Measurements from ENCODE around the gene CD101. TPM values are rescaled to one million over a fixed set of nuclear protein-coding genes. Genes with fewer than 3 reads are reported as not detected.

Gene CD101
- total RNA-seq, 1 experiment from 2014 or later, result 1.8 TPM

DNA sequence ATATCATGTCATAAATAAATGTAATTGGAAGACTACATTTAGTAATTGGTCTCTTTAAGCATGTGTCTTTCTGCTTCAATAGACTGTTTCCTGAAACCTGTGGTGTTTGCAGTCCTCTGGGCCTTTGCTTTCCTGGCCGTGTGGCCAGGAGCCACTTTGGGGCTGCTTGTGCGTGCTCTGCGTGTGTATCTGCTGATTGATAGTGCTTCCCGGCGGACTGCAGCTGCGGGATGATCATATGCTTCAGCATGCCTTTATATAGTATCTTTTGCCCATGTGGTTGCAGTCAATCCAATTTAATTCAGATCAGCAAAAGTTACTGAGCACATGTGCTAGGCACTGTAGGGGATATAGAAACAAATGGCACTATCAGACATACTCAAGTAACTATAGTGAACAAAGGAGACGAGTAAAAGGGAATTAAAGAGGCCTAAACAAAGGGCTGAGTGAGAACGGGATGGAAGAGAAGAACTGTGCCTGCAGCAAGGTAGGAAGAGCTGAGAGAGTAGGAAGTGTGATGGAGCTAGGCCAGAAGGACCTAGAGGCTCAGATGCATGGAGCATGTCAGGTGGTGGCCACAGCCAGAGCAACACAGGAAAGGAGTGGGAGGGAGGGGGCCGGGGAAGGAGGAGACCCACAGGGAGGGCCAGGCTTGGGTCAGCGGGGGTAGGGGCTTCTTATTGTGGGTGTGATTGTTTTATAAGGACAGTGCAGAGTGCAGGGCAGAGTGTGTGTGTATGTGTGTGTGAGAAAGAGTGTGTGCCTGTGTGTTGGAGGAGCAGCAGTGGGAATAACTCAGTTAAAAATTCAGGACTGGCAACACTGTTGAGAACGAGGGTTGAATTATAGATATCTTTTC, 31.4 kb downstream of the CD101 start:
- Mint-ChIP-seq H3K4me1 (peaks cover 11 to 25% of the 10 kb centered on the region in 2 experiments), H3K36me3 (ENCODE audit: insufficient read depth in 1 of 3, low read depth in 3 of 3) (no peaks in the 10 kb centered on the region), H3K4me3 (no peak overlapping the region), H3K27ac (no peak overlapping the region), H3K27me3 (ENCODE audit: low read depth) (no peaks in the 10 kb centered on the region), H3K9me3 (peaks cover 0 to 2% of the 10 kb centered on the region in 2 experiments; a peak in 1 of 5 replicates)
- Histone ChIP-seq H3K4me2 (ENCODE audit: insufficient read depth, insufficient read length, low read length) (no peak overlapping the region), H2BK5ac (ENCODE audit: insufficient read length, low read length) (no peak overlapping the region), H2BK12ac (ENCODE audit: insufficient read length, low read depth, low read length) (no peak overlapping the region), H3K79me1 (ENCODE audit: insufficient read depth, low read depth, low read length, poor library complexity, severe bottlenecking) (no peaks in the 10 kb centered on the region), H3K9me3 (ENCODE audit: control insufficient read depth, low read depth, low read length) (no peaks in the 10 kb centered on the region), H3K56ac (ENCODE audit: insufficient read length, low read depth, low read length) (no peak overlapping the region), H2BK15ac (ENCODE audit: low read depth, low read length) (no peak overlapping the region), H3K4me1 (ENCODE audit: insufficient read depth, low read length) (no peaks in the 10 kb centered on the region; the same call in 1 of the 2 replicates), H4K20me1 (ENCODE audit: control insufficient read depth, insufficient read depth, insufficient read length) (no peaks in the 10 kb centered on the region), H2BK20ac (ENCODE audit: low read depth, low read length, poor library complexity, severe bottlenecking) (no peak overlapping the region), H2BK120ac (ENCODE audit: low read depth, low read length, poor library complexity, severe bottlenecking) (no peak overlapping the region), H3K18ac (ENCODE audit: insufficient read length, low read depth, low read length) (no peak overlapping the region), H4K91ac (ENCODE audit: insufficient read length, low read depth, low read length) (no peak overlapping the region), H3K4ac (ENCODE audit: low read depth, low read length) (no peak overlapping the region), H3K79me2 (ENCODE audit: insufficient read depth, low read length) (no peaks in the 10 kb centered on the region), H3K27me3 (ENCODE audit: insufficient read depth, low read length) (no peaks in the 10 kb centered on the region), H3K23me2 (ENCODE audit: insufficient read length, low read depth, low read length, poor library complexity, severe bottlenecking) (no peaks in the 10 kb centered on the region), H4K5ac (ENCODE audit: insufficient read length, low read depth, low read length) (no peak overlapping the region), H3K14ac (ENCODE audit: insufficient read depth, low read length) (no peak overlapping the region; the same call in 1 of the 2 replicates), H3K9ac (ENCODE audit: extremely low read depth, insufficient read length, low read length) (no peak overlapping the region), H4K8ac (replicated peaks; ENCODE audit: insufficient read length, low read depth, low read length) (no peak overlapping the region), H3K27ac (ENCODE audit: insufficient read length, low read depth, low read length) (no peak overlapping the region), H3T11ph (ENCODE audit: low read length) (no peak overlapping the region), H2AK5ac (ENCODE audit: insufficient read length, low read length) (no peak overlapping the region), H2AFZ (ENCODE audit: low read length) (no peak overlapping the region), H3K23ac (ENCODE audit: insufficient read length, low read depth, low read length) (no peak overlapping the region)
- no CpG with 5 or more reads among the region's 11 CpGs for WGBS (ENCODE audit: extremely low coverage, insufficient read length, low lambda C conversion rate)
- TF ChIP-seq, protein P1, sequence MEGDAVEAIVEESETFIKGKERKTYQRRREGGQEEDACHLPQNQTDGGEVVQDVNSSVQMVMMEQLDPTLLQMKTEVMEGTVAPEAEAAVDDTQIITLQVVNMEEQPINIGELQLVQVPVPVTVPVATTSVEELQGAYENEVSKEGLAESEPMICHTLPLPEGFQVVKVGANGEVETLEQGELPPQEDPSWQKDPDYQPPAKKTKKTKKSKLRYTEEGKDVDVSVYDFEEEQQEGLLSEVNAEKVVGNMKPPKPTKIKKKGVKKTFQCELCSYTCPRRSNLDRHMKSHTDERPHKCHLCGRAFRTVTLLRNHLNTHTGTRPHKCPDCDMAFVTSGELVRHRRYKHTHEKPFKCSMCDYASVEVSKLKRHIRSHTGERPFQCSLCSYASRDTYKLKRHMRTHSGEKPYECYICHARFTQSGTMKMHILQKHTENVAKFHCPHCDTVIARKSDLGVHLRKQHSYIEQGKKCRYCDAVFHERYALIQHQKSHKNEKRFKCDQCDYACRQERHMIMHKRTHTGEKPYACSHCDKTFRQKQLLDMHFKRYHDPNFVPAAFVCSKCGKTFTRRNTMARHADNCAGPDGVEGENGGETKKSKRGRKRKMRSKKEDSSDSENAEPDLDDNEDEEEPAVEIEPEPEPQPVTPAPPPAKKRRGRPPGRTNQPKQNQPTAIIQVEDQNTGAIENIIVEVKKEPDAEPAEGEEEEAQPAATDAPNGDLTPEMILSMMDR (conservative IDR thresholded peaks at IDR 0.05), result no peak
- no peak for DNase-seq

All from H9 (cell line).